HT1080 (cell line): ENCODE data around the gene PDXK. TPM values are rescaled to one million over a fixed set of nuclear protein-coding genes. Genes with fewer than 3 reads are reported as not detected.

Experiments
- DNase-seq: peaks from one replicate; pipeline ENCODE4 v3.0.0-alpha.2; 2015; ENCODE audit warnings: low read depth
- total RNA-seq: library from RNA; depleted of rRNA; stranded (reverse); fragments of >200 nt; shearing (Covaris generic); gene quantifications from 2 replicates; pipeline ENCODE4 v1.2.3, GENCODE V29; 2014

Gene PDXK
- total RNA-seq, 1 experiment from 2014 or later: 62.7 TPM

GRCh38 chr21:43778469-43779335 is 59.8 kb downstream of the PDXK start:
- DNase-seq: peak; percentile 21

GRCh38 chr21:43779660-43780059 is 60.7 kb downstream of the PDXK start:
- no peak for DNase-seq

GRCh38 chr21:43781846-43782245 is 62.9 kb downstream of the PDXK start:
- no peak for DNase-seq

- no peak for DNase-seq
These were observed 63.6 kb downstream of the PDXK start for GRCh38 chr21:43782431-43783097.

GRCh38 chr21:43783098-43783700 is 64.3 kb downstream of the PDXK start:
- DNase-seq: no peak

GRCh38 chr21:43785134-43785533 is 66.2 kb downstream of the PDXK start:
- no peak for DNase-seq

GRCh38 chr21:43786300-43786806 is 67.4 kb downstream of the PDXK start:
- no peak for DNase-seq

GRCh38 chr21:43786807-43787440 is 68.0 kb downstream of the PDXK start:
- no peak for DNase-seq

- DNase-seq: peak; percentile 85
These were observed 70.5 kb downstream of the PDXK start, which contains the start of gene RRP1 for GRCh38 chr21:43789276-43790009. Gene RRP1, plus strand, starts transcription at chr21:43789577. Its CDS starts 53 bp downstream, at chr21:43789630.

GRCh38 chr21:43790010-43790524 is 71.1 kb downstream of the PDXK start:
- no peak for DNase-seq

- DNase-seq: no peak
These were observed 73.5 kb downstream of the PDXK start for GRCh38 chr21:43792406-43792805.

GRCh38 chr21:43793243-43793642 is 74.3 kb downstream of the PDXK start:
- DNase-seq: no peak

- no peak for DNase-seq
These were observed 75.4 kb downstream of the PDXK start for GRCh38 chr21:43794311-43794710.

- DNase-seq: no peak
These were observed 75.9 kb downstream of the PDXK start for GRCh38 chr21:43794857-43795256.

- DNase-seq: no peak
These were observed 78.5 kb downstream of the PDXK start for GRCh38 chr21:43797415-43797814.

GRCh38 chr21:43797925-43798715 is 79.2 kb downstream of the PDXK start:
- DNase-seq: no peak

GRCh38 chr21:43799301-43799840 is 80.4 kb downstream of the PDXK start:
- DNase-seq: no peak

GRCh38 chr21:43800124-43800523 is 81.2 kb downstream of the PDXK start:
- DNase-seq: no peak

- no peak for DNase-seq
These were observed 81.6 kb downstream of the PDXK start for GRCh38 chr21:43800566-43800965.
